GM23248 (cell line): ENCODE measurements around the gene CRELD1. TPM values are rescaled to one million over a fixed set of nuclear protein-coding genes. Genes with fewer than 3 reads are reported as not detected.
A peak's percentile ranks its signal among the peaks of the same experiment; 100 is the strongest.

Experiments
- DNase-seq: peaks from one replicate; pipeline ENCODE4 v3.0.0-alpha.2; 2015
- H2AFZ ChIP-seq: fragments of 200-600 bp; sonication (generic); 2 replicates; pipeline ENCODE4 v1.6.1; 2016; ENCODE audit warnings: antibody characterized with exemption
- H3F3A ChIP-seq: fragments of 200-600 bp; sonication (generic); 2 replicates; pipeline ENCODE4 v1.6.1; 2016; ENCODE audit warnings: mild to moderate bottlenecking, antibody characterized with exemption, mixed run types; ENCODE audit not compliant: insufficient read depth
- H3K27ac ChIP-seq: fragments of 200-600 bp; sonication (generic); 2 replicates; pipeline ENCODE4 v1.5.1; 2016; ENCODE audit warnings: mild to moderate bottlenecking
- H3K27me3 ChIP-seq: fragments of 200-600 bp; sonication (generic); replicated peaks from 2 replicates; pipeline ENCODE4 v1.6.1; 2016; ENCODE audit warnings: mild to moderate bottlenecking; ENCODE audit not compliant: insufficient read depth
- H3K36me3 ChIP-seq: fragments of 200-600 bp; sonication (generic); 2 replicates; pipeline ENCODE4 v1.6.1; 2016; ENCODE audit warnings: low read depth, mild to moderate bottlenecking
- H3K4me1 ChIP-seq: fragments of 200-600 bp; sonication (generic); 2 replicates; pipeline ENCODE4 v1.6.1; 2016; ENCODE audit warnings: mild to moderate bottlenecking; ENCODE audit not compliant: insufficient read depth
- H3K4me2 ChIP-seq: fragments of 200-600 bp; sonication (generic); one replicate; pipeline ENCODE4 v1.6.1; 2016; ENCODE audit warnings: mild to moderate bottlenecking; ENCODE audit not compliant: unreplicated experiment
- H3K4me3 ChIP-seq: fragments of 200-600 bp; sonication (generic); 2 replicates; pipeline ENCODE4 v1.5.1; 2016; ENCODE audit warnings: mild to moderate bottlenecking
- H3K79me2 ChIP-seq: fragments of 200-600 bp; sonication (generic); 2 replicates; pipeline ENCODE4 v1.6.1; 2016; ENCODE audit warnings: mild to moderate bottlenecking; ENCODE audit not compliant: insufficient read depth
- H3K9ac ChIP-seq: fragments of 200-600 bp; sonication (generic); 2 replicates; pipeline ENCODE4 v1.6.1; 2016; ENCODE audit warnings: mild to moderate bottlenecking
- H3K9me2 ChIP-seq: fragments of 200-600 bp; sonication (generic); 2 replicates; pipeline ENCODE4 v1.6.1; 2016; ENCODE audit warnings: mixed run types, mild to moderate bottlenecking, moderate library complexity; ENCODE audit not compliant: insufficient read depth
- H3K9me3 ChIP-seq: fragments of 200-600 bp; sonication (generic); one replicate; pipeline ENCODE4 v1.6.1; 2017; ENCODE audit warnings: low read depth
- H4K20me1 ChIP-seq: fragments of 200-600 bp; sonication (generic); 2 replicates; pipeline ENCODE4 v1.6.0; 2016; ENCODE audit not compliant: insufficient read depth
- EZH2 ChIP-seq: fragments of 200-600 bp; sonication (generic); IDR thresholded peaks from 2 replicates; pipeline ENCODE4 v1.6.1; 2018; ENCODE audit warnings: antibody characterized with exemption, mild to moderate bottlenecking; ENCODE audit not compliant: insufficient read depth, poor library complexity, severe bottlenecking
- EZH2phosphoT487 ChIP-seq: fragments of 200-600 bp; sonication (generic); IDR thresholded peaks from 2 replicates; pipeline ENCODE4 v1.6.1; 2018; ENCODE audit warnings: antibody characterized with exemption, moderate library complexity, mild to moderate bottlenecking, low read depth; ENCODE audit not compliant: insufficient read depth
- WGBS, 2 experiments: methylation state at CpG; one replicate each; pipeline ENCODE4 v1.1.6; 2015 to 2017; ENCODE audit warnings: low lambda C conversion rate in 2 of 2, low coverage in 1 of 2; ENCODE audit errors: missing lambda C conversion rate in 2 of 2; 5-methylcytosine and 5-hydroxymethylcytosine counted together
- in situ Hi-C: fragments of 300-500 bp; cut with MboI; formaldehyde crosslinking; loops from 2 replicates; pipeline ENCODE4 v1.15.0; 2020
- polyA plus RNA-seq: library from polyadenylated mRNA; unstranded; fragments of >200 nt; fragmentation: Nextera tagmentation; extraction: Ambion mirVana; gene quantifications from 2 replicates; pipeline ENCODE4 v1.2.1, GENCODE V29; 2016
- small RNA-seq: library from RNA; depleted of rRNA; stranded (forward); fragments of <200 nt; gene quantifications from one replicate; pipeline ENCODE3, GENCODE V24; 2014; ENCODE audit warnings: low read depth, low replicate concordance
- total RNA-seq: library from RNA; depleted of rRNA; stranded (reverse); fragments of >200 nt; shearing (Covaris generic); gene quantifications from 2 replicates; pipeline ENCODE4 v1.2.3, GENCODE V29; 2014; rRNA removed

CRELD1 gene
- total and polyA plus RNA-seq, 2 experiments from 2014 or later = 18.2 to 19.9 TPM

DNA sequence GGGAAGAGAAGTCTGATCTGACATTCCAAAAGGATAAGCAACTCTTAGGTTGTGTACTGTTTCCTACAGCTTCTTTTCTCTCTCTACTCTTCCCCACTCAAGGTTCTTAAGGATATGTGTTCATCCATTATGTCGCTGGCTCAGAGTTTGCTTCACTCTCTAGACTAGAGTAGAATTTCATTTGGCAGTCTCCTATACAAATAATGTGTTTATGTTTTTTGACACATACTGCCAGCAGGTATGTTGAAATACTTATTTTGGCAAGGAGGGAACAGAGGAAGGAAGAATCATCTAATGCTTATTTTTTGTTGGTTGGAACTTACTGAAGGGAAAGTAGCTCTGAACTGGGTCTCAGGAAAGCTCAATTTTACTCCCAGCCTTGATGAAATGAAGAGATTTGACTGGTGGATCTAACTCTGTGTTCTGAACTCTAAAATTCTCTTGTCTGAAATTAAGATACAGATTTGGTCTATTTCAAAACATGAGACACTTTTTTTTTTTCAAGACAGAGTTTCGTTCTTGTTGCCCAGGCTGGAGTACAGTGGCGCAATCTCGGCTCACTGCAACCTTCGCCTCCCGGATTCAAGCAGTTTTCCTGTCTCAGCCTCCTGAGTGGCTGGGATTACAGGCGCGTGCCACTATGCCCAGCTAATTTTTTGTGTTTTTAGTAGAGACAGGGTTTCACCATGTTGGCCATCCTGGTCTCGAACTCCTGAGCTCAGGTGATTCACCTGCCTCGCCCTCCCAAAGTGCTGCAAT is 60.6 kb downstream of the CRELD1 start:
- Histone ChIP-seq H3K9ac (no peak overlapping the region), H3K4me1 (peaks cover 14% of the 10 kb centered on the region), H4K20me1 (no peaks in the 10 kb centered on the region), H3K36me3 (0 out of 2 replicates have a peak, but pooled peaks cover under 1% of the 10 kb centered on the region), H3K27ac (peak overlapping the region; percentile 36), H3K4me3 (0 out of 2 replicates have a peak overlapping the region, but pooled peaks have one; percentile 10), H3K27me3 (no peaks in the 10 kb centered on the region), H3K9me3 (no peaks in the 10 kb centered on the region), H3K79me2 (peaks cover 13% of the 10 kb centered on the region), H2AFZ (no peak overlapping the region), H3K9me2 (no peaks in the 10 kb centered on the region), H3F3A (peaks cover 21% of the 10 kb centered on the region), H3K4me2 (peak overlapping the region; percentile 59)
- TF ChIP-seq EZH2 (no peak), EZH2phosphoT487 (no peak)
- peak; percentile 80 for DNase-seq
- WGBS, 2 experiments = 94 to 97% methylated on average over 10 of the region's 10 CpGs
- in situ Hi-C loops = no loop called here

Small RNA genes within 50 kb of the gene (small RNA-seq; reads per million reads assigned to genes)
- gene RNU6-882P = not detected

Other genes with a start within 250 kb of the CRELD1 start
- not detected in 2 replicates for gene CPNE9, start 230.0 kb upstream of the CRELD1 start, total RNA-seq
- gene CPNE9, start 230.0 kb upstream of the CRELD1 start, polyA plus RNA-seq = not detected in 2 replicates
- 16.3 and 18.3 TPM in 2 replicates for gene BRPF1, start 202.1 kb upstream of the CRELD1 start, total RNA-seq
- 7.3 and 10.4 TPM in 2 replicates for gene BRPF1, start 202.1 kb upstream of the CRELD1 start, polyA plus RNA-seq
- 18.0 and 36.5 TPM in 2 replicates for gene OGG1, start 183.9 kb upstream of the CRELD1 start, total RNA-seq
- gene OGG1, start 183.9 kb upstream of the CRELD1 start, polyA plus RNA-seq = 23.0 and 24.6 TPM in 2 replicates
- gene CAMK1, start 163.9 kb upstream of the CRELD1 start, total RNA-seq = 26.9 and 30.6 TPM in 2 replicates
- gene CAMK1, start 163.9 kb upstream of the CRELD1 start, polyA plus RNA-seq = 27.7 and 28.3 TPM in 2 replicates
- 131 and 135 TPM in 2 replicates for gene TADA3, start 141.4 kb upstream of the CRELD1 start, total RNA-seq
- 85.1 and 87.7 TPM in 2 replicates for gene TADA3, start 141.4 kb upstream of the CRELD1 start, polyA plus RNA-seq
- gene ARPC4, start 140.8 kb upstream of the CRELD1 start, total RNA-seq = 315 and 325 TPM in 2 replicates
- 182 and 190 TPM in 2 replicates for gene ARPC4, start 140.8 kb upstream of the CRELD1 start, polyA plus RNA-seq
- 30.3 and 31.1 TPM in 2 replicates for gene TTLL3, start 123.6 kb upstream of the CRELD1 start, total RNA-seq
- gene TTLL3, start 123.6 kb upstream of the CRELD1 start, polyA plus RNA-seq = 20.1 and 26.9 TPM in 2 replicates
- 32.6 and 39.8 TPM in 2 replicates for gene RPUSD3, start 89.8 kb upstream of the CRELD1 start, total RNA-seq
- gene RPUSD3, start 89.8 kb upstream of the CRELD1 start, polyA plus RNA-seq = 37.4 and 38.3 TPM in 2 replicates
- gene CIDEC, start 53.6 kb upstream of the CRELD1 start, total RNA-seq = not detected in 2 replicates
- gene CIDEC, start 53.6 kb upstream of the CRELD1 start, polyA plus RNA-seq = not detected in 2 replicates
- 32.9 and 35.7 TPM in 2 replicates for gene JAGN1, start 43.2 kb upstream of the CRELD1 start, total RNA-seq
- 45.3 and 46.8 TPM in 2 replicates for gene JAGN1, start 43.2 kb upstream of the CRELD1 start, polyA plus RNA-seq
- gene IL17RE, start 31.0 kb upstream of the CRELD1 start, total RNA-seq = 0.51 and 5.5 TPM in 2 replicates
- gene IL17RE, start 31.0 kb upstream of the CRELD1 start, polyA plus RNA-seq = 0.24 and 0.27 TPM in 2 replicates
- gene IL17RC, start 16.7 kb upstream of the CRELD1 start, total RNA-seq = 41.8 and 49.4 TPM in 2 replicates
- 20.5 and 25.3 TPM in 2 replicates for gene IL17RC, start 16.7 kb upstream of the CRELD1 start, polyA plus RNA-seq
- 2.9 and 7.5 TPM in 2 replicates for gene PRRT3, start 18.6 kb downstream of the CRELD1 start, total RNA-seq
- 4.3 and 4.5 TPM in 2 replicates for gene PRRT3, start 18.6 kb downstream of the CRELD1 start, polyA plus RNA-seq
- gene EMC3, start 53.0 kb downstream of the CRELD1 start, total RNA-seq = 44.3 and 130 TPM in 2 replicates
- 139 and 154 TPM in 2 replicates for gene EMC3, start 53.0 kb downstream of the CRELD1 start, polyA plus RNA-seq
- 6.1 and 7.0 TPM in 2 replicates for gene FANCD2, start 92.6 kb downstream of the CRELD1 start, total RNA-seq
- 3.8 and 4.4 TPM in 2 replicates for gene FANCD2, start 92.6 kb downstream of the CRELD1 start, polyA plus RNA-seq
- not detected in 2 replicates for gene FANCD2OS, start 174.4 kb downstream of the CRELD1 start, total RNA-seq
- not detected in 2 replicates for gene FANCD2OS, start 174.4 kb downstream of the CRELD1 start, polyA plus RNA-seq
- gene BRK1, start 181.8 kb downstream of the CRELD1 start, total RNA-seq = 116 and 180 TPM in 2 replicates
- gene BRK1, start 181.8 kb downstream of the CRELD1 start, polyA plus RNA-seq = 293 and 295 TPM in 2 replicates
- 35.2 and 42.7 TPM in 2 replicates for gene VHL, start 207.9 kb downstream of the CRELD1 start, total RNA-seq
- 16.2 and 17.7 TPM in 2 replicates for gene VHL, start 207.9 kb downstream of the CRELD1 start, polyA plus RNA-seq
- gene IRAK2, start 231.1 kb downstream of the CRELD1 start, total RNA-seq = 0.89 and 2.1 TPM in 2 replicates
- 1.1 TPM in 2 replicates for gene IRAK2, start 231.1 kb downstream of the CRELD1 start, polyA plus RNA-seq